A549 (cell line): Measurements from ENCODE around the gene PRR7.

Experiments used
- HOXA7 ChIP-seq: fragments of 250-450 bp; sonication (Bioruptor Pico); IDR thresholded peaks from 2 replicates; pipeline ENCODE4 v1.5.0; 2020; ENCODE audit warnings: mild to moderate bottlenecking, moderate library complexity
- JUN ChIP-seq, 2 experiments: fragments of >200 bp; sonication (Bioruptor Twin); formaldehyde crosslinking; IDR thresholded peaks; 2 replicates in 1 of 2; 3 replicates in 1 of 2; pipeline ENCODE4 v1.6.1; 2016 to 2017
- MYC ChIP-seq: IDR thresholded peaks from 2 replicates; pipeline ENCODE4 v1.6.1; 2012; ENCODE audit warnings: mild to moderate bottlenecking, inconsistent platforms, low read length, improper control_type of control experiment, borderline replicate concordance
- PHF8 ChIP-seq: fragments of 200-600 bp; sonication (generic); IDR thresholded peaks from 2 replicates; pipeline ENCODE4 v1.6.1; 2016; ENCODE audit warnings: low read depth, mild to moderate bottlenecking, antibody characterized with exemption, moderate library complexity, borderline replicate concordance
- POLR2A ChIP-seq: IDR thresholded peaks from 2 replicates; pipeline ENCODE4 v1.6.1; 2012; ENCODE audit warnings: mild to moderate bottlenecking, low read length
- RCOR1 ChIP-seq: fragments of 150-350 bp; IDR thresholded peaks from 2 replicates; pipeline ENCODE4 v1.6.1; 2014; ENCODE audit warnings: antibody characterized with exemption, low read length, low read depth
- RFX5 ChIP-seq: fragments of 450-650 bp; IDR thresholded peaks from 2 replicates; pipeline ENCODE4 v1.7.1; 2014; ENCODE audit warnings: antibody characterized with exemption, mild to moderate bottlenecking, moderate library complexity
- SMC3 ChIP-seq: fragments of >200 bp; sonication (Bioruptor Twin); formaldehyde crosslinking; IDR thresholded peaks from 3 replicates; pipeline ENCODE4 v1.6.1; 2018; ENCODE audit warnings: inconsistent platforms
- TF ChIP-seq, protein P1 (sequence below): fragments of >200 bp; sonication (Bioruptor Twin); formaldehyde crosslinking; IDR thresholded peaks from 3 replicates; pipeline ENCODE4 v1.5.1; 2016

DNA sequence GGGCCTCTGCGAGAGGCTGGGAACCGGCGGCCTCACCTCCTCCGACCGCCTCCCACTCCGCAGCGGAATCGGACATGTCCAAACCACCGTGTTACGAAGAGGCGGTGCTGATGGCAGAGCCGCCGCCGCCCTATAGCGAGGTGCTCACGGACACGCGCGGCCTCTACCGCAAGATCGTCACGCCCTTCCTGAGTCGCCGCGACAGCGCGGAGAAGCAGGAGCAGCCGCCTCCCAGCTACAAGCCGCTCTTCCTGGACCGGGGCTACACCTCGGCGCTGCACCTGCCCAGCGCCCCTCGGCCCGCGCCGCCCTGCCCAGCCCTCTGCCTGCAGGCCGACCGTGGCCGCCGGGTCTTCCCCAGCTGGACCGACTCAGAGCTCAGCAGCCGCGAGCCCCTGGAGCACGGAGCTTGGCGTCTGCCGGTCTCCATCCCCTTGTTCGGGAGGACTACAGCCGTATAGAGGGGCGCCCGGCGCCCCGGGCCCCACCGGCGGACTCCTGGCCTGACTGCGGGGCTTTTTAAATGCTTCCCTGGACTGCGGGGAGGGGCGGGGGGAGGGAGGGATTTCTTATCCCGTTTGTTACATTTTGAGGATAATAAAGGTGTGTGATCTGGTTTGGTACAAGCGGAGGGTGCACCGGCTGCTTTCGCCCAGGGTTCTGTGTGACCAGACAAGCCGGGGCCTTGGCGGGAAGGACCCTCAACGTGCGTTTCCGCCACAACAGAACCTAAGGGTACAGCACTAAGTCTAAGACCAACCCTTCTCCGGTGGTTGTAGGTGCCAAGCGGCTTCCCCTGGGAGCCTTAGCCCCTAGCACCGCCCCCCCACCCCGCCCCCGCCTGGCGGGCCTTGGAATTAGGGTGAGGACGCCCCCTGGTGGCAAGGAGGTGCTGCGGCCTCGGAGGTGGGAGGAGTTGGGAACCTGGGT lies 9.3 kb downstream of the PRR7 start:
- no peak for TF ChIP-seq MYC
- TF ChIP-seq, protein P1, sequence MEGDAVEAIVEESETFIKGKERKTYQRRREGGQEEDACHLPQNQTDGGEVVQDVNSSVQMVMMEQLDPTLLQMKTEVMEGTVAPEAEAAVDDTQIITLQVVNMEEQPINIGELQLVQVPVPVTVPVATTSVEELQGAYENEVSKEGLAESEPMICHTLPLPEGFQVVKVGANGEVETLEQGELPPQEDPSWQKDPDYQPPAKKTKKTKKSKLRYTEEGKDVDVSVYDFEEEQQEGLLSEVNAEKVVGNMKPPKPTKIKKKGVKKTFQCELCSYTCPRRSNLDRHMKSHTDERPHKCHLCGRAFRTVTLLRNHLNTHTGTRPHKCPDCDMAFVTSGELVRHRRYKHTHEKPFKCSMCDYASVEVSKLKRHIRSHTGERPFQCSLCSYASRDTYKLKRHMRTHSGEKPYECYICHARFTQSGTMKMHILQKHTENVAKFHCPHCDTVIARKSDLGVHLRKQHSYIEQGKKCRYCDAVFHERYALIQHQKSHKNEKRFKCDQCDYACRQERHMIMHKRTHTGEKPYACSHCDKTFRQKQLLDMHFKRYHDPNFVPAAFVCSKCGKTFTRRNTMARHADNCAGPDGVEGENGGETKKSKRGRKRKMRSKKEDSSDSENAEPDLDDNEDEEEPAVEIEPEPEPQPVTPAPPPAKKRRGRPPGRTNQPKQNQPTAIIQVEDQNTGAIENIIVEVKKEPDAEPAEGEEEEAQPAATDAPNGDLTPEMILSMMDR = peak; percentile 96
- TF ChIP-seq JUN (IDR thresholded peaks at IDR 0.05) = peak; percentile 41 to 44; a peak in 3 of 5 replicates
- peak; percentile 74 for TF ChIP-seq SMC3
- TF ChIP-seq HOXA7 (CRISPR knock-in tag) = no peak
- no peak; the same call in 1 of the 2 replicates for TF ChIP-seq POLR2A
- TF ChIP-seq RFX5 = no peak
- no peak for TF ChIP-seq RCOR1
- no peak for TF ChIP-seq PHF8
